Hematopoietic multipotent progenitor cell treated with erythropoietin and hydrocortisone succinate and interleukin-3 and kit ligand, for 6 days (in vitro differentiated cells): Measurements from ENCODE around the gene PRL.

Source experiments
- DNase-seq: peaks from one replicate; pipeline ENCODE4 v3.0.0-alpha.2; 2015

PRL gene

DNA sequence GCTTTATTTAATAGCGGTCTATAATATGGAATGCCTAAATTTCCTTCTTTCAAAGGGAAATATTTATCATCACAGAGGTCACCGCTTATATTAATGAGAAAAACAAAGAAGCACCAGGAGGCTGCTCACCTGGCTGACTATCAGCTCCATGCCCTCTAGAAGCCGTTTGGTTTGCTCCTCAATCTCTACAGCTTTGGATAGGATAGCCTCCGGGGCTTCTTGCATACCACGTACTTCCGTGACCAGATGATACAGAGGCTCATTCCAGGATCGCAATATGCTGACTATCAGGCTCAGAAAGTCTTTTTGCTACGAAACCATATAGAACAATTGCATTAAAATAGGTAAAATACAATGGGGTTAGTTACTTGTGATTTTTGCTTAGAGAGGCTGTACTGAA lies 6.8 kb downstream of the PRL start:
- no peak for DNase-seq

DNA sequence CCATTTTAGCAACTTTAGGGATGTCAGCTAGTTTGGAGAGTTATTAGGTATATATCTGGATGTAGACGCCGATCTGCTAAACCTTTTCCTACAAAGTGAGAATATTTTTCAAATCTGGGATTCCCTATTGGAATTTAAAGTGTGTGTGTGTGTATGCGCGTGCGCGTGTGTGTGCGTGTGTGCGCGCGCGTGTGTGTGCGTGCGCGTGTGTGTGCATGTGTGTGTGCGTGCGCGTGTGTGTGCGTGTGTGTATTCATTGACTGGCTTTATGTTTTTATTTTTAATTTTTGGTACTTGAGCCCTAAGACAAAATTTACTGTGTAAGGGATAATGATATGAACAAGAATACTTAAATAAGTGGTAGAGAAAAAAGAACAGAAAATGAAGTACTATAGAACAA lies 8.1 kb downstream of the PRL start:
- DNase-seq, result no peak

DNA sequence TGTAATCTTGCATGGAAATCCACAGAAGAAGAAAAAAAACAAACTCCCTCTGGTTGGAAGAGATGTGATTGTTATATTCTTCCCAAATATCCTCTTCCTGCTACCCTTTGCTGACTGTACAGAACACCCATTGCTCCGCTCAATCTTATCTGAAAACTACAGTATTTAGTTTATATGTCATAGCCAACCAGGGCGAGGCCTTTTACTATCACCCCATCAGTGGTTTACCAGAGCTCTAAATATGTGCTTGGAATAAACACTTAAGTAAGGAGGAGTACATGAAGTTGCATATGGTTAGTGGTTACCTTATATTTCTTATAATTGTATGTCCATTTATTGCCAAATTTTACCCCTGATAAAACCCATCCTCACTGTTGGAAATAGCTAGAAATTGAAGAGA lies 12.2 kb downstream of the PRL start:
- DNase-seq, result peak; percentile 18

DNA sequence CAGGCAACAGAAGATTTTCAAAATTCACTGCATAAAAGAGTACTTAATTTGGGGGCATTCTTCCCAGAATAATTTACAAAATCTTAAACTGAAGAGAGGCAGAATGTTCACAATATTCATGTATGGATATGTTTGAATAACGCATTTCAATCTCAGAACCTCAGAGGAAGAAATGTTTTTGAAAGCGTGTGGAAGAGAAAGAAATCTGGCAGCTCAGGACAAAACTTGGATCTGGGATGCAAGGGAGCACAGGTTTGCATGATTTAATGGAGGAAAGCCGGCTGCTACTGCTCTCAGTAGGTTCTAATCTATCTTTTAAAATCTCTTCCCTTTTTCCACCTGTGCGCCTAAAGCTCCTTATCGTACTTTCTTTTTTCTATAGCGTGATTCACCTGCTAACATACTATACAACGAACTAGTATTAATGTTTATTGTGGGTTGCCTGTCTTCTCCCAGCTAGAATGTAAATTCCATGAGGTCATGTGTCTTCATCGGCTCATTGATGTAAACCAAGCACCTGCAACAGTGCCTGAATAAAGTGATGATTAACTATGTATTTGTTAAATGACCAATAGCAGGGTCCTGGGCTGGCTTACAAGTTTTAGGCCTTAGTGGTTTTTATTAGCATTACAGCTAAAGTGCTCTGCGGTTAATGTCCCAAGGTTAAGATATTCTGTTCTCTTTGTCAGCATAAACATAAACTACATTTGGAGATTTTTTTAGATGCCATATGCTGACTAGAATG lies 15.3 kb downstream of the PRL start:
- no peak for DNase-seq

DNA sequence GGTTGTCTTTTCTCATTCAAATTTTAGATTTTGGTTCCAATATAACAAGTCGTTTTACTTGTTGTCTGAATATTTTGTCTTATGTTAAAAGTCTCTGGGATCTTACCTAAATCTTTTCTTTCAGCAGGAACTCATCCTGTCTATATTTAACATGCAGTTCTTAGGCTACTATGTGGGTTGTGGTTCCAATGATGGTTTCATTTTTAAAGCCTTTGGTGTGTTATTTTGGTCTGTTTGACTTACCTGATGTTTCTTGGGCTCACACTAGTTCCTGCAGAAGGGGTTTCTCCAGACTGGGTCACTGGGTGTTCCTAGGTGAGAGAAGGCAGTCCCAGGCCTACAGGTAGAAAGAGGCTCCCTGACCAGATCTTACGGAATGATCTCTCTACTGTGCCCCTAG lies 17.4 kb downstream of the PRL start:
- DNase-seq, result no peak

DNA sequence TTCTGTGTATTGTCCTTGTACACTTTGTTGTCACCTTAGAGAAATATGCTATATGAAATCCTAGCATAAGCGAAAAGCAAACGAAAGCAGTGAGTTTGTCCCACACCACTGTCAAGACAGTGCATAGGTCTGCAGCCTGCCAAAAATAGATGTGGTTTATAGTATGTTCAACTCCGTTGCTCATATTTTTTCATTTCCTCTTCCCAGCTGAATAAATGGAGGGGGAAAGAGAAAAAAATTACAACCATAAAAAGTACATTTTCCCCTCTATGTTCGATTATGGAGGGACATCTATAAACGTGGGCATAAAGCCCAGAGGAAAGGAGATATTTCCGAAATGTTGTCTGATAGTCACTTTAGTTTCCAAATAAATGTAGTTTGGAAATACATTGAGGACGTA lies 25.8 kb downstream of the PRL start:
- no peak for DNase-seq

DNA sequence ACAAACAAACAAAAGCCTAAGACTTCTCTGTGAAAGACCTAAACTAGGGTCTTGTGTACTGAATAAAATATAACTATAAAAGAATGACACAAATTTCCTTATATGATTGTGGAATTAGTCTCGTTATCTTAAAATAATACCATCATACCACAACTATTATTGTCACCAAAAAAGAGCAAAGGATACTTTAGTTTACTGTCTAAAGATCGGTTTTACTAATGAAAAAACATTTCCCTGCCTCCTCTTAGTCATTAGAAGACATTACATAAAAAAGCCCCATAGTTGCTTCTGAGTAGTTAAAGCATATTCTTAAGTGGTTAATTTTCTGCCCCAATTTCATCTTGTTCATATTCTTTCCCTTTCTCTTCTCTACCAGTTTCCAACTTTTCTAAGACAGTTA lies 33.1 kb downstream of the PRL start:
- DNase-seq, result no peak

DNA sequence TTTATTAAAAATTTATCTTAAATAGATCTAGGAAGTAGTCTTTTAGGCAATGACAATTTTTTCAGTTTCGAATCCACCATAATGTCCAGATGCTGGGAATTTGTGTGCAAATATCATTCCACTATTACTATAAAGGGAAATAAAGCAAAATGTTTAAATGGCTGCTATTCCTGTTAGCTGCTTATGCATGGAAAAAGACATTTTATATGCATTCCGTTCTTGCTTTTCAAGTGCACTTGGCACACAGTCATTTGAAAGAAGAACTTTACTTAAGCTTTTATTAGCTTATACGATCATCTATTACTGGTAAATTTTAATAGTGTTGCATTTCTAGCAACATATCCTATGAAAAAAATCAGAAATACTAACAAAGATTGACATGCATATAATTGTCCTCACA lies 42.0 kb downstream of the PRL start:
- DNase-seq, result no peak

DNA sequence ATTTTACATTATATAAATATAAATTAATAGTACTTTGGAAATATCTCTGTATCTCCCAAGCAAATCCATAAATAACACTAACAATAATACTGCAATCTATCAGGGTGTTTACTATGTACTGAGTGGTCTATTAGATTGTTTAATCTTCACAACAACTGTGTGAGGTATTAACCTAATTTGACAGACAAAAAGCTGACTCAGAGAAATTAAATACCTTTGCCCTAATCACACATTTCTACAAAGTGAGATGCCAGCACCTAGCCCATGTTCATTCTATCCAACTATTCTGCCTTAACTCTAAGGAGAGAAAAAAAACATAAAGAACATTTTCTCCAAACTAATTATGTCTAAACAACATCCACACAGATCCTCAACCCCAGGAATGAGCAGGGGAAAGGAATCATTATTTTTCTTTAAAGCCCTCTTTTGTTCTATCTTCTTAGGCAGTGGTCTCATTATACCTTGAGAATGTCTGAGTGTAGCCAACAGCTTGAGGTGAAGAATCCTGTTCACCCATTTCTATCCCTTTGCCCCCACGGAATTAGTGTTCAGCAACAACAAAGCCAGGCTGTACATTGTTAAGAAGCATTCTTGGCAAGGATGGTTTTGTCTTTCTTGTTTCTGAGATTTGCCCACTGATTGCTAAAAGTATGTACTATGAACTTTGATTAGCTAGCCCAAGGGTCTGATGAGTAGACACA lies 42.7 kb downstream of the PRL start:
- no peak for DNase-seq

DNA sequence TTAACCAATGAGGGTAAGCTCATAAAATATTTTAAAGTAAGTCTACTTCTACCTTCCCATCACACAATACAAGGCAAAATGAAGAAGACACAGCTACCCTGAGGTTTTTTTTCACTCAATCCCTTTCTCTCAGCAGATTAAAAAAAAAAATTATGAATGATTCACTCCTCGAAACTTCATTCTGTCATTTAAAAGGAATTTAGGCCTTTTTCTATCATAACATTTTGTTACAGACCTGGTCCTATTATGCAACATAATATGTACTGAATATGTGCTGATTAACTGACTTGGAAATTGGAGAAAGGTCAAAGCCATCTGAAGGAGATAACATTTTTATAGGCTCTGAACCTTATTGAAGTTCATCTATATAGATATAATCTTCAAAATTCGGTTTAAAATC lies 45.5 kb downstream of the PRL start:
- DNase-seq, result no peak

DNA sequence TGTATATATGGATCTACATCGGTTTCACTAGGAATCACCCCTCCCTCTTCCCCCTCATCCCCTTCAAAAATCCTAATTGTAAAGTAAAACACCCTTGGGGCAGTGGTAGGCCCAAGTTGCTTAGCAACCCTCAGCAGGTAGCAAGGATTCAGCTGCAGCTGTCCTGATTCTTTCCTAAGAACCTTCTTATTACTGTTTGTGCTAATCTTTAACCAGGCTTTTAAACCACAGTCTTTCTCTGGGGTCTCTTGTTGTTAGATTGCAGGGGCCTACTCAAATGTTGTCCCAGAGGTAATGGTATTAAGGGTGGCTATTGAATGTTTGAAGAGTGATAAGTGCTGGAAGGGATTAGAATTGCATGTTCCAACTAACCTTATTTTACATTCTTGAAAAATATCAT lies 46.4 kb downstream of the PRL start:
- DNase-seq, result no peak

DNA sequence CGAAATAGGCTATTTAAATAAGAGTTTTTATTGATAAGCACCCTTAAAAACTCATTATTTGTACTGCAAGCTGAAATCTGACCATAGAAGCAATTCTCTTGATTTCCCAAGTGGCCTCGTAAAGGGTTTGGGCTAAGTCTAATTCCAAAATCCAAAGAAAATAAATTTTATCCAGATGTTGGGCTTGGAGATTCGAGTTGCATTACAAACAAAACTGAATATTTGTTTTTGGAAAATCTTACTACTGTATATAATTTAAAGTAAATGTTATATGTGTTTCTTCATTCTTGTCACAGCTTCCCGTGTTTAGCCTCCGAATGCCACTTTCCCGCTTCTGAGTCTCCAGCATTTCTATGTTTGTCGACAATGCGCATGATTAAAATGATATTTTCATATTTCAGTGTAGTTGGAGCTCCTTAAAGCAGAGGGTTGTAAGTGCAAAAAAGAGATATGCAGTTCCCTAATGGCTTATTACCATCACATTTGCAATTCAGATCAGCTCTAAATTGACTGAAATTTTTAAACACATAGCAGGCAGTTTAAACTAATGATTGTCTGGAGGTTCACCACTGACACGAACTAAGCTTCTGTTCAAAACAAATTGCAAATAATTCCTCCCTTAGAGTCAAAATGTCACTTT lies 47.0 kb downstream of the PRL start:
- no peak for DNase-seq

DNA sequence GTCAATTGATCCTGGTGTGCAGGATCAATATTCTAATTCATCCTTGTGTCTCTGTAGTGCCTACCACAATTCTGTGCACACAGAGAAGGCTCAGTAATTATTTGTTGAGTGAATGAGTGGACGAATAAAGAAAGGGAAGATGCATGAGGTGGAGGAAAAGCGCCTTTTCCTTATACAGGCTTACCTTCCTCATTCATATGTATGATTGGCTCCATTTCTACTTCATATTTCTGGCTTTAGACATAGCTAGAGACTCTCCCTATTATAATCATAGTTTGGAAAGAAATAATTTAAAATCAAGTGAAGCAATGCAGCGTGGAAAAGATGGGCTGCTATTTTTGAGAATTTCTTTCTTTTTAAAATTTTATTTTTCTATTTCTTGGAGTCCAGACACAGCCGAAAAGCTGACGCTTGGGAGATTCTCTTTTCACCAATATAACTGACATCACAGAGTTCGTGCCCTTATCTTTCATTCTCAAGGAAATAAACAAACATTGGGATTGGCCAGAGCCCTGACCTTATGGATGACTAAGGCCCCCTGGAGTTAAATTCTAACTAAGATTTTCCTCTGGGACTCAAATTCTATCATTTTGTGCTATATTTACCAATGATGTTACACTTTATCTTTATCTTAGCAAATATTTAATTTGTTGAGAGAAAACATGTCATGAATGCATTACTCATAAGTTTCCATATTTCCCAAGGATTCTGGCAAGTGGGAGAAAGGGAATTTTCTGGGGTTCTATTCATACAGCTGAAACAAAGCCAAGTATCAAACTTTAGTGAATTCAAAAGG lies 48.1 kb downstream of the PRL start:
- DNase-seq, result no peak

DNA sequence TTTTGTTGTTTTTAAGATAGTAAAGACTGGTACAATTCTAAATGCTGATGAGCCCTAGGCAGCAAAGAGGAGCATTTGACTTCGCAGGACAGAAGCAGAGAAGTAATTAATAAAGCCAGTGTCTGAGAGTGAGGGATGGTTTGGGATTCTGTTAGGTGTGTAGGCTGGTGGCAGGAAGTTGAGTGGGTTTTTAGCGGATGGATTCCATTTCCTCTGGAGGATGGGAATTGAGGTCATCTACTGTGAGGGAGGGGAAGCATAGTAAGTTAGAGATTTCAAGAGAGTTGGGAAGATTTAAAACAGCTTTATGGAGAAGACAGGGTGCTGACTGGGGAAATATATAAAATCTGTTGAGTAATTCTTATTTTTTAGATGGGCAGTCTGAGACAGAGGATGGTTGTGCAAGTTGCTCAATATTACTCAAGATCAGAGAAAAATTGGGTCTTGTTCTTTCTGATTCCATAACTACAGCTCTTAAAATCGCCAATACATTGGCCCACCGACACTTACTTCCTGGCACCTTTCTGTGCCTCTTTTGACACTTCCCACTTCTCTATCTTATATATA lies 48.8 kb downstream of the PRL start:
- peak; percentile 31 for DNase-seq

DNA sequence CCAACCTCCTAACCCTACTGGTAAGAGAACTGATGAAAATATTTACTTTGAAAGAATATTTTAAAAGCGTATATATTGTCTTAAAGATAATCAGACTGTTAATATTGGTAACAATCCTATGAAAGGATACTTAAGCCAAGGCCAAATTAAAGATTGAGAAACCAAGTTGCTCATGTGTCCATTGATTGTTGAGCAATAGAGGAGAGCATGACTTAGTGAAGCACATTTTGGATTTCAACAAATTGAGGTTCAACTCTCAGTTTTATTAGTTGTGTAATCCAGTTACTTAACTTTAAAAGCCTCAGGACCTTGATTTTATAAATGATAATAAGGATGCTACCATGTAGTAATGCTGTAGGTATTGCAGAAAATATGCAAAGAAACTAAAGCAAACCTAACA lies 56.8 kb downstream of the PRL start:
- peak; percentile 19 for DNase-seq

DNA sequence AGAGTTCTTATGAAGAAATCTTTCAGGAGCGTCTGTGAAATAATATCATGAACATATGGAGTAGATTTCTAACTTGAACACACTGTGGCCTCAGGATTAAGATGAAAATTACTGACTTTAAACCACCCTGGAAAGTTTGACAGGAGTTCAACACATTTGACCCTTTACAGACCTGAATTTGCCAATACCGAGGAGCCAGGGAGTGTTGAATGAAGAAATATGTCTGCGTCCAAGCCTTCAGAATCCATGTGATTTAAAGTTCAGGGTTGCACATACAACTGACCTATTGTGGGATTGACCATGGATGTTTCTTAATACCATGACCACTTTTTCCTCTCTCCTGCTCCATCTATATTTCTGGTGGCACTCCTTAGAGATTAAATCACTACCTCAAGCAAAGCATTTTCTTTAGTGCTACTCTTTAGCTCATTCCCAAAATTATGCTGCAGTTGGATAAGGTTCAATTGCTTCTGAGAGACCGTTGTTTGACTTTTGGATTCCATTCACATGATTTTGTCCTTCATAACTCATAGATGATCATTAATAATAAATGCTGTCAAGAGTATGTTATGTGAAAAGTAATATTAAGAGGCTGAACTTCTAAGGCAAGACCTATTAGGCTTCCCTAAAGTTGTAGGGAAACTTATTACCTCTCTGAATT lies 57.4 kb downstream of the PRL start:
- DNase-seq, result no peak

DNA sequence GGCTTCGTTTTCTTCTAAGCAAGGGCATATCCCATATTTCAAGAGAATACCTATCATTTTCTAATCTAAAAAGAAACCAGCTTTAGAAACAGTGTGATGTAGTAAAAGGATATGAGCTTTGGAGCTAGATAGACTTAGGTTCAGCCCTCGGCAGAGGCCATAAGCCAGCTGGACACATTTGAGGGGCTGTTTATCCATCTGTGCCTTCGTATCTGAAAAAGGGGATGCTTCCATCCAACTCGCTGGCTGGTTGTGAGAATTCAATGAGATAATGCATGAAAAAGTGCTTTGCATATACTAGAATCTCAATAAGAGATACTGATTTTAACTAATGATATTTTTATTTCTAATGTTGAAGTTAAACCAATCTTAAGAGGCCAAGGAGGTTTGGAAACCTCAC lies 58.0 kb downstream of the PRL start:
- no peak for DNase-seq

DNA sequence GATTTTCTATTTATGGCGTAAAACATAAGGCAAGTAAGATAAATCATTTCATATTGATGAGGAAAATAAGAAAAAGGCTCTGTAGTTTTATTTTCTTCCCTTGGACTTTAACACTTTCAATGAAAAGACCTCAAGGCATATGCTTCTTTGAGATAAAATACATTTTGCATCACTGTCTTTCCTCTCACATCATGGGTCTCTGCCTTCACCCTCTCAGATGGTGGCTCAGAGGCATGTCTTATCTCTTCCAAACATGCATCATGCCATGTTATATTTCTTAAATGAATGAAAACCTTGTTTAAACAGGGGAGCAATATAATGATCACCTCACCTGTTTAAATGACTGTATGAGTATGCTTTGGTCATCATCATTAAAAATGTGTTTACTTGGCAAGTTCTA lies 59.3 kb downstream of the PRL start:
- peak; percentile 23 for DNase-seq
